CD4-positive, alpha-beta T cell treated with Interferon alpha-2 for 1 hour (primary cell): Measurements from ENCODE around the gene ZCCHC4.

Experiments
- DNase-seq, 2 donors: peaks; one replicate each; pipeline ENCODE4 v3.0.0-alpha.2; 2020 to 2022

ZCCHC4 gene

GRCh38 chr4:25378437-25378743 is 65.8 kb downstream of the ZCCHC4 start:
- DNase-seq = no peak

GRCh38 chr4:25379591-25379990 is 67.0 kb downstream of the ZCCHC4 start:
- DNase-seq = no peak

- DNase-seq = no peak
Measured at GRCh38 chr4:25383647-25384046, 71.1 kb downstream of the ZCCHC4 start.

GRCh38 chr4:25386926-25387325 is 74.4 kb downstream of the ZCCHC4 start:
- no peak for DNase-seq

GRCh38 chr4:25397305-25397704 is 84.7 kb downstream of the ZCCHC4 start:
- DNase-seq = no peak

DNA sequence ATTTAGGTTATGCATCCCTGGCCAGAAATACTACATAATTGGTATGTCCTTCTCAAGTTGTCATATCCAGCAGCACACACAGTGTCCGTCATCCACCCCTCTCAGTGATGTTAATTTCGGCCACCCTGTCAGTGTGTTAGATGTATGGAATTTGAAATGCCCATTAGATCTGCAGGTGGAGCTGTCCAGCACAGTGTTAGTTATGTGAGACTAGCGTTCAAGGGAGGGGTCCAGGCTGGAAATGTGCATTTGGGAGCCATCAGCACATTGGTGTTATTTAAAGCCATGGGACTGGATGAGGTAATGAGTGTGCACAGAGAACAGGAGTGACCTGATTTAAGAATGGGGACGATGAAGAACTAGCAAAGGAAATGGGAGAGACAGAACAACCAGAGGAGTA is 86.9 kb downstream of the ZCCHC4 start:
- no peak for DNase-seq

DNA sequence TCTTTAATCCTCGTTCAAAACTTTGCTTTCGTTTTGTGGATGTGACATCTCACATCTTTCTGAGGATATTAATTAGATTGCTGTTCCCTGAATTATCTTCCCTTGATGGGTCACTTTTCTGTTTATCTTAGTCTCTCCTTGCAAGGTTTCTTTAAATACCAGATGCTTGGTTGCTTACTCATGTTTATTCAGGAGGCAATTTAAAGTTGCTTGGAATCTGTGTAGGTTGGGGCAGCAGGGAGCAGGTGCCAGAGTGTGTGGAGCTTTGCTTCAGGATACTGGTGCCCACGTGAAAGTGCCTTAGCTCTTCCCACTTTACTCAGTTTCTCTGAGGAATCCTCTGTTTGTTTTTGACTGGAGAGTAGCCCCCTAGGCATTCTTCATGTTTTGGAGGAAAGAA is 88.5 kb downstream of the ZCCHC4 start:
- no peak for DNase-seq

- DNase-seq = no peak
Measured at GRCh38 chr4:25402521-25402920, 89.9 kb downstream of the ZCCHC4 start.

GRCh38 chr4:25403699-25404098 is 91.1 kb downstream of the ZCCHC4 start:
- no peak for DNase-seq

GRCh38 chr4:25405453-25405852 is 92.9 kb downstream of the ZCCHC4 start:
- no peak for DNase-seq

DNA sequence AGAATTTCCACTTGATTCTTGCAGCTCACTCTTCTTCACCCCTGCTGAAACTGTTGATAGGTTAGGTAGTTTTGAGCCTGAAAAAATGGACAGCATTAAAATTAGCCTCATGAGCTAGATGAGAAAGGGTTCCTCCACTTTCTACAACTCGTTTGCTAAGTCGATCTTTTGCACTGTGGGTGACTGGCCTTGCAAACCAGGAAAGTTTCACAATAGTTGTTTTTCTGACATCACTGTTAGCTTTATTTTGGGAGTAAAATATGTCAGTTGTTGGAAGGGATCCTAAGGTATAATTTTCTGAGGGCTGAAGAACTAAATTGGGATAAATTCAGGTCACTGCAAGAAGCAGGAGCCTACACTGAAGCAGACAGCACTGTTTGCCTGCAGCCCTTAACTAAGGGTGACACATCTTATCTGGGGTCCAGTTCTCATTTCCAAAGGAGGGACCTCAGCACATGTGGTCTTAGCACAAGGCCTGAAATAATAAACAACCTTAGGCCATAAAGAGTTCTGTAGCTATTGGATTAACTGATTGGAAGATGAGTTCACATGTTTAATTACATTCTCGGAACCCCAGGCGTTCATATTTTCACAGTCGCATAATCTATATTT is 93.6 kb downstream of the ZCCHC4 start:
- DNase-seq = no peak

DNA sequence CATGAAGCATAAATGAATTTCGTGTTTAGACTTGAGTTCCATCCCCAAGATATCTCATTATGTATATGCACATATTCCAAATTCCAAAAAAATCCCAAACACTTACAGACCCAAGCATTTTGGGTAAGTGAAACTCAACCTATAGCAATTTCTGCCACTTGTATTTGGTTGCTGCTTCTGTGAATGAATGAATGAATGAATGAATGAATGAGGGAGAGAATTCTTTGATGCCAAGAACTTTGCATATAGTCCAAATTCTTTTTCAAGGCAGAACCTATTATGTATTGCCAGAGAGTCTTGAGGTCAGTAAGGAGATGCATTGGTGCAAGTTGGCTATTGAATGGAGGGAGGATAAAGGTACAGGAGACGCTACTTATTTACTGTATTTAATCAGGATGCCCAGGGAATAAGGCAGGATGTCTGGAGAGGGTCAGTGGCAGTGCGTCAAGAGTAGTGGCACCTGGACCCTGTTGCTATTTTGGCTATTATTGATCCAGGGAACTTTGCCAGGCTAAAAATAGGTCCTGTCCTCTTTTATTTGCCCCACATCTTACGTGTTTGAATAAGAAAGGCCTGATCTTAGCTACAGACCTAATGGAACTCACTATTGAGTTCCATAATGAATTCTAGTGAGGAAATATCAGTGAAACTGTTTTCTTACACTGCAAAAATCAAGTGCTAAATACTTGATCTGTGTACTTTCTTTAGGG is 98.4 kb downstream of the ZCCHC4 start:
- DNase-seq = no peak

DNA sequence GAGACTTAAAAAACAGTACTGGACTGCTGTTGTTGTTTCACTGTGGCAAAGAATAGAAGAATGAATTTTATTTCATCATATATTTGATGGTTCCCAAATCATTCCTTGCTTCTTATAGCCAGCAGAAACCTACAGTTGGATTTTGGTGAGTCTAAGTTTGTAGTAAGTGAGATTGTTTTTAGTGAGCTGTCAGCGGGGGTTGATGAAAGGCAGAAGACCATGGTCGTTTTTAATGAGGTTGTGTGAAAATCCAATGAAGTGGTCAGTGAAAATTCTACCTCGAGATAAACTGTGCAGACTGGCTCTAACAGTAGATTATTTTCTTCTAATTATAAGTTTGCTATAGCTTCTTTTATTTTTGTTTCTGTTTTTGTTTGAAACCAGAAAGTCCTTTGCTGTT is 100.7 kb downstream of the ZCCHC4 start:
- DNase-seq = no peak

DNA sequence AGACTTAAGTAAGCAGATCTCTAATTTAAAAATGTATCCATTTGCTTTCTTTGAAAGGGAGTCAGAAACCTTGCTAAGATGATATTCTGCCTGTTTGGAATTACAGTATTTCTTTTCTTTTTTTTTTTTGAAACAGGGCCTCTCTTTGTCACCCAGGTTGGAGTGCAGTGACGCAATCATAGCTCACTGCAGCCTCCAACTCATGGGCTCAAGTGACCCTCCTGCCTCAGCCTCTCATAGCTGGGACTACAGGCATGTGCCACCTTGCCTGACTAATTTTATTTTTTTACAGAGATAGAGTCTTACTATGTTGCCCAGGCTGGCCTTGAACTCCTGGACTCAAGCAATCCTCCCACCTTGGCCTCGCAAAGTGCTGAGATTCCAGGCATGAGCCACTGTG is 104.4 kb downstream of the ZCCHC4 start:
- no peak for DNase-seq
